ENCODE results near the gene RALGPS1. TPM values are rescaled to one million over a fixed set of nuclear protein-coding genes. Genes with fewer than 3 reads are reported as not detected.

The RALGPS1 gene
- polyA plus RNA-seq, 2 of the 4 experiments (the other 2 are of a cell fraction), result 5.0 to 7.9 TPM

GRCh38 chr9:127196826-127197145 is 282.2 kb downstream of the RALGPS1 start:
- no peak for TF ChIP-seq RARB (CRISPR knock-in tag; IDR thresholded peaks at IDR 0.05)
- no peak for TF ChIP-seq PHF8 (IDR thresholded peaks at IDR 0.05; ENCODE audit: borderline replicate concordance, low read depth)
- TF ChIP-seq, protein P1, sequence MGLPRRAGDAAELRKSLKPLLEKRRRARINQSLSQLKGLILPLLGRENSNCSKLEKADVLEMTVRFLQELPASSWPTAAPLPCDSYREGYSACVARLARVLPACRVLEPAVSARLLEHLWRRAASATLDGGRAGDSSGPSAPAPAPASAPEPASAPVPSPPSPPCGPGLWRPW (IDR thresholded peaks at IDR 0.05), result no peak
- TF ChIP-seq CEBPB (IDR thresholded peaks at IDR 0.05), result no peak
- TF ChIP-seq CBX2 (IDR thresholded peaks at IDR 0.05; ENCODE audit: borderline replicate concordance, low read depth), result no peak
- TF ChIP-seq EP300 (IDR thresholded peaks at IDR 0.05), result no peak
- TF ChIP-seq RNF2 (IDR thresholded peaks at IDR 0.05; ENCODE audit: borderline replicate concordance, low read depth), result no peak
- TF ChIP-seq KDM5A (IDR thresholded peaks at IDR 0.05), result no peak
- TF ChIP-seq HEYL (CRISPR knock-in tag; IDR thresholded peaks at IDR 0.05), result no peak
- TF ChIP-seq PBX3 (IDR thresholded peaks at IDR 0.05), result no peak
- no peak for TF ChIP-seq RCOR1 (IDR thresholded peaks at IDR 0.05; ENCODE audit: low read depth, low read length)
- TF ChIP-seq ZSCAN20 (CRISPR knock-in tag; IDR thresholded peaks at IDR 0.05), result no peak
- TF ChIP-seq GATA3 (IDR thresholded peaks at IDR 0.05; ENCODE audit: borderline replicate concordance), result no peak
- peaks cover 17% of the 10 kb centered on the region for H3K4me1 ChIP-seq
- H3K4me2 ChIP-seq, result no peak overlapping the region
- no peak for ATAC-seq
- H3K4me3 ChIP-seq, result no peak overlapping the region
- CTCF ChIA-PET, result interaction anchor here (1.0 to 24.1 kb wide), 8 partner anchors 9 to 255 kb away, joined by 3 to 381 read pairs (median 34); no protein-coding TSS in a partner anchor
- no peak overlapping the region for H3K27ac ChIP-seq
- no peak for DNase-seq (ENCODE audit: low read depth in 1 of 2, low spot score in 1 of 2)
- no peaks in the 10 kb centered on the region for H3K9me3 ChIP-seq
- WGBS (ENCODE audit: missing lambda C conversion rate), result 66% methylated on average over 2 of the region's 3 CpGs
- no peak for FAIRE-seq
- POLR2A ChIA-PET, result no interaction called here

- ATAC-seq (no peak), FAIRE-seq (no peak), DNase-seq (ENCODE audit: low read depth in 1 of 2, low spot score in 1 of 2) (no peak)
- H3K27ac ChIP-seq, result no peak overlapping the region
- TF ChIP-seq SMC3 (IDR thresholded peaks at IDR 0.05) (no peak), ZNF302 (CRISPR knock-in tag; IDR thresholded peaks at IDR 0.05) (no peak), E2F6 (IDR thresholded peaks at IDR 0.05; ENCODE audit: borderline replicate concordance, low read depth) (no peak), HEYL (CRISPR knock-in tag; IDR thresholded peaks at IDR 0.05) (no peak), KDM5A (IDR thresholded peaks at IDR 0.05) (no peak), HOXA7 (CRISPR knock-in tag; IDR thresholded peaks at IDR 0.05) (no peak), EP300 (IDR thresholded peaks at IDR 0.05) (no peak), HMGXB4 (CRISPR knock-in tag; IDR thresholded peaks at IDR 0.05; ENCODE audit: borderline replicate concordance) (no peak), NFE2L2 (conservative IDR thresholded peaks at IDR 0.05; ENCODE audit: low read length) (no peak), CHD4 (IDR thresholded peaks at IDR 0.05; ENCODE audit: borderline replicate concordance) (no peak), EHF (CRISPR knock-in tag; IDR thresholded peaks at IDR 0.05) (no peak)
- TF ChIP-seq, protein P2, sequence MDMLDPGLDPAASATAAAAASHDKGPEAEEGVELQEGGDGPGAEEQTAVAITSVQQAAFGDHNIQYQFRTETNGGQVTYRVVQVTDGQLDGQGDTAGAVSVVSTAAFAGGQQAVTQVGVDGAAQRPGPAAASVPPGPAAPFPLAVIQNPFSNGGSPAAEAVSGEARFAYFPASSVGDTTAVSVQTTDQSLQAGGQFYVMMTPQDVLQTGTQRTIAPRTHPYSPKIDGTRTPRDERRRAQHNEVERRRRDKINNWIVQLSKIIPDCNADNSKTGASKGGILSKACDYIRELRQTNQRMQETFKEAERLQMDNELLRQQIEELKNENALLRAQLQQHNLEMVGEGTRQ (IDR thresholded peaks at IDR 0.05), result no peak
- TF ChIP-seq, protein P3, sequence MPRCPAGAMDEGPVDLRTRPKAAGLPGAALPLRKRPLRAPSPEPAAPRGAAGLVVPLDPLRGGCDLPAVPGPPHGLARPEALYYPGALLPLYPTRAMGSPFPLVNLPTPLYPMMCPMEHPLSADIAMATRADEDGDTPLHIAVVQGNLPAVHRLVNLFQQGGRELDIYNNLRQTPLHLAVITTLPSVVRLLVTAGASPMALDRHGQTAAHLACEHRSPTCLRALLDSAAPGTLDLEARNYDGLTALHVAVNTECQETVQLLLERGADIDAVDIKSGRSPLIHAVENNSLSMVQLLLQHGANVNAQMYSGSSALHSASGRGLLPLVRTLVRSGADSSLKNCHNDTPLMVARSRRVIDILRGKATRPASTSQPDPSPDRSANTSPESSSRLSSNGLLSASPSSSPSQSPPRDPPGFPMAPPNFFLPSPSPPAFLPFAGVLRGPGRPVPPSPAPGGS (IDR thresholded peaks at IDR 0.05), result no peak
- TF ChIP-seq, protein P4, sequence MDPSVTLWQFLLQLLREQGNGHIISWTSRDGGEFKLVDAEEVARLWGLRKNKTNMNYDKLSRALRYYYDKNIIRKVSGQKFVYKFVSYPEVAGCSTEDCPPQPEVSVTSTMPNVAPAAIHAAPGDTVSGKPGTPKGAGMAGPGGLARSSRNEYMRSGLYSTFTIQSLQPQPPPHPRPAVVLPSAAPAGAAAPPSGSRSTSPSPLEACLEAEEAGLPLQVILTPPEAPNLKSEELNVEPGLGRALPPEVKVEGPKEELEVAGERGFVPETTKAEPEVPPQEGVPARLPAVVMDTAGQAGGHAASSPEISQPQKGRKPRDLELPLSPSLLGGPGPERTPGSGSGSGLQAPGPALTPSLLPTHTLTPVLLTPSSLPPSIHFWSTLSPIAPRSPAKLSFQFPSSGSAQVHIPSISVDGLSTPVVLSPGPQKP (IDR thresholded peaks at IDR 0.05; ENCODE audit: low read depth, low read length), result no peak
- WGBS (ENCODE audit: missing lambda C conversion rate), result 83% methylated on average over 11 of the region's 13 CpGs
- POLR2A ChIA-PET, result no interaction called here
- no peak overlapping the region for H3K4me2 ChIP-seq
- no peaks in the 10 kb centered on the region for H3K9me3 ChIP-seq
- H3K4me1 ChIP-seq, result peaks cover 17% of the 10 kb centered on the region
- CTCF ChIA-PET, result interaction anchor here (0.9 to 24.1 kb wide), 11 partner anchors 8 to 256 kb away, joined by 3 to 381 read pairs (median 12); no protein-coding TSS in a partner anchor
- H3K4me3 ChIP-seq, result no peak overlapping the region
These were observed 282.7 kb downstream of the RALGPS1 start for GRCh38 chr9:127197186-127197860.

All from A549 (cell line).